NCI-H748 (cell line): Measurements from ENCODE around the gene HOXA9.

Experiments used
- DNase-seq: peaks from one replicate; lab custom pipeline; 2025; ENCODE audit not compliant: unreplicated experiment; lab: John Stamatoyannopoulos, UW

HOXA9 gene

GRCh38 chr7:27177795-27178320 is 12.5 kb upstream of the HOXA9 start:
- no peak for DNase-seq

- no peak for DNase-seq
These were observed 11.8 kb upstream of the HOXA9 start for GRCh38 chr7:27176962-27177794.

GRCh38 chr7:27176524-27176845 is 11.1 kb upstream of the HOXA9 start:
- no peak for DNase-seq

- peak; percentile 5 for DNase-seq
These were observed 10.5 kb upstream of the HOXA9 start for GRCh38 chr7:27175626-27176523.

GRCh38 chr7:27174874-27175625 is 9.7 kb upstream of the HOXA9 start:
- DNase-seq: no peak

- peak; percentile 75 for DNase-seq
These were observed 8.9 kb upstream of the HOXA9 start, which contains the start of gene HOXA10 for GRCh38 chr7:27173956-27174873. TSS of gene HOXA10 (minus strand) at chr7:27174320. CDS start at chr7:27174306, 14 bp downstream.

GRCh38 chr7:27173511-27173955 is 8.2 kb upstream of the HOXA9 start:
- DNase-seq: peak; percentile 76

GRCh38 chr7:27172823-27173510 is 7.6 kb upstream of the HOXA9 start:
- peak; percentile 78 for DNase-seq

GRCh38 chr7:27172315-27172774 is 7.0 kb upstream of the HOXA9 start:
- DNase-seq: peak; percentile 37

GRCh38 chr7:27171637-27172314 is 6.4 kb upstream of the HOXA9 start:
- DNase-seq: peak; percentile 46

DNA sequence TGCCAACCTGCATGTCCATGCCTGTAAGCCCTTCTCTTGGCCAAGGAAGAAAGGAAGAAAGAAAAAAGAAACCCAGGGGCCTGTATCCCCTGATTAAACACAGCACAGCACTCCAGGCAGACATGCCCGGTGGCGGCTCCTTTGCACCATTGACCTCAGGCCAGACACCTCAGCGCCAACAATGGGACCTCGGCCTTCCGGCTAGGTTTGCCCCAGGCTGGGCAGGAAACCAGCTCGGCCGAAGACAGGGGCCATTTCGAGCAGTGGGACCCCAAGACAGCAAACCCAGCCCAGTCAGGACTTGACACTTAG is 5.9 kb upstream of the HOXA9 start:
- DNase-seq: peak; percentile 20

DNA sequence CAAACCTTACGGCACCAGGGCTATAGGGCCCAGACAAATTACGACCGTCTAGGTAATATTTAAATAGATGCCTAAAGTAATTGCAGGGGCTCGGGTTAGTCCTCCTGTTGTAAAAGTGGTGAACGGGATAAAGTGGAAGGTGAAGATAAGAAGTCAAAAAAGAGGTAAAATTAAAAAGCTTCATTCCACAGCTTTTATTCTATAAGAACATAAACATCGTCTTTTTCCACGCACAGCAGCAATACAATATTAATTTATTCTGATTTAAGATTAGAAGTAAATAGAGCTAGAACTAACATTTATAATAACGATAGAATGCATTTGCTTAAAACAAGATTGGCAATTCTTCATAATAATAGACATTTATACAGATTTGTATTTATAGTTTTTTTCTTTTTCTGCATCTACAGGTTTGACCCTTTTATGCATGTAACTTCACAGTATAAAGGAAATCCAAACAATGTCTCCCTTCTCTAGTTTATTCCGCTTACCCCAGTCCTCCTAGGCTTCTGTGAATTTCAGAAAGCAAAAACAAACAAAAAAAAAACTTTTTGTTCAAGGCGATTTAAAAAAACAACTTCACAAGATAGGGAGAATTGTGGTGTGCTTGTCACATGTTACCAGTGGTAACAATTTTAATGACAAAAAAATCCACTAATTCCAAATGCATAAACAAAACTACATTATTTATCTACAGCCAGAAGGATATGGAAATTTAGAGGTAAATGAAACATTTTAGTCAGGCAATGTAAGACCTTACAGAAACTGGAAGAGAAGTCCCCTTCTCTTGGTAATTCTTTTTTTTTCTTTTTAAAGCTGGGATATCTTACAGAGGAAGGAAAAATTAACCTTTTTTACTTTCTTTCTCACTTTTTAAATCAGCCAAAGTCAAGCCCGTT is 5.3 kb upstream of the HOXA9 start:
- DNase-seq: no peak

DNA sequence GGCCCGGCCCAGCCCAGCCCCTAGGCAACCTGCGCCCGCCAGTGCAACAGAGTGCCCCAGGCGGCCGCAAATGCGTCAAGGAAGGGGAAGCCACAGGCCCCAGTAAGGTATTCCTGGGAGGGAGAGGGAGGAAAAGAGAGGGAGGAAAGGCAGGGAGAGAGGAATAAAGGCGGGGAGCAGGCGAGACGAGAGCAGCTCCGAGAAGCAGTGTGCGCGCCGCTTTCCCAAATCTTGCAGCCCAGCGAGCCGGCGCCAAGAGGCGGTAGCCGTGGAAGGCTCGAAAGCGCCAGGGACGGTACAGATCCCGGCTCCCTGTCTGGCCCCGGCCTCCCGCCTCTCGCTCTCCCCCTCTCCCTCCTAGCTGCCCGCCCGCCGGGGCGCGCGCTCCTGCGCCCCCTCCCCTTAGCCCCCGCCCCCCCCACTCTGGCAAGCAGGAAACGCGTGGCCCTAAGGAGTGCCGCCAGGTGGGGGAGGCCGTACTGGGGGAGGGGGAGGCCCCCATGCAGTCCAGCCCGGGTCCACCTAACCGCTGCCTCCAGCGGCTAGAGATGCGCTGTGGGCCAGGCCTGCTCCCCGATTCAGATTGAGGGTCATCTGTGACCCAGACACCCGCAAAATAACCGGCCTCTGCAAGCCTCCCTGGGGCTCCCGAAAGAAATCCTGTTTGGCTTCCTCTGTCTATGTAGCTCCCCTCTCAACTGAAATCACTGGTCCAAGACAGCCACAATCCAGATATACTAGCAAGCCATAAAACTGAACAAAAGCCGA is 4.5 kb upstream of the HOXA9 start:
- DNase-seq: peak; percentile 79

DNA sequence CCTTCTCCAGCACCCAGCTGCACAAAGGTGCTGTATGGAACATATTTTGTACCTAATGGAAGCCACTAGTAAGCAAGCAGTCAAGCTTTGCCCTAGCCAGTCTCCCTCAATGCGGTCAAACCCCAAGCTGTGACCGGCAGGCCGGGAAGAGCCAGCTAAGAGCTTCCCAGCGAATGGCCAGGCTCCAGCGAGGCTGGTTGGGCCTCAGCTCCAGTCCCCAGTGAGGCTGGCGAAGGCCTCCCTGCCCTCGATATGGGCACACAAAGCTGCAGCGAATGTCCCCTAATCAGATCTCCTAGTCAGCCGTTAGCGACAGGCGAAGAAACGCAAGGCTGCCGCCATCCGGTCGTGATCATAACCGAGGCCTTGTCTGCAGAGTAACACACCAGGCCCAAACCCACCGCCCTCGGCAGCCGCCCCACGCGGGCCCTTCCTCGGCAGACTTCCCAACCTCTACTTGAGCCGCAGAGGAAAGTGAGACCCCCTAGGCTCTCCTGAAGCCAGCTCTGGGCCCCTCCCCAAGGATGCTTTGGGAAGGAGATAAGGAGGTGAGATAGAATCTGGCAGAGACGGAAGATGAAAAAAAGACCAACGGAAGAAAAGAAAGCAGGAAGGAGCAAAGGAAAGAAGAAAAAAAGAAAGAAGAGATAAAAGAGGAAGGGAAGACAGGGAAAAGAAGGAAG is 3.1 kb upstream of the HOXA9 start:
- DNase-seq: peak; percentile 16

DNA sequence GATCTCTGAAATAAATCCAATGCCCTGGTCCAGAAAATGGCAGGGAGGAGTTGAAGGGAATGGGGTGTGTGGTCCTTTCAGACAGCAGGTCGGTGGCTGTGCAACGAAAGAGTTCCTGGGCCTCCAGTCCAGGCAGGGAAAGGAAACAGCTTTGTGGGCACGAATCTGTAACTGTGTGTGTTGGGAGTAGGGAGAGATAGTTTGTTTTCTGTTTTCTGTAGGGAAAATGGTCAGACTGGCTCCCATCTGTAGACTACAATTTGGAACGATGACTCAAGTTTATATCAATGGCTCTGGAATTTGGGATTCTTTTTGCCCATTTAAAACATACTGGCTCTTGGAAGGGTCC is 2.6 kb upstream of the HOXA9 start:
- no peak for DNase-seq
